Lower leg skin (tissue), 4 donors: ENCODE data around the gene PIEZO2. TPM values are rescaled to one million over a fixed set of nuclear protein-coding genes. Genes with fewer than 3 reads are reported as not detected.

ENCODE experiments used
- DNase-seq, 2 donors: peaks; one replicate each; pipeline ENCODE4 v3.0.0-alpha.2; 2019; ENCODE audit warnings: low spot score in 2 of 2
- H3K4me3 ChIP-seq: fragments of 200-600 bp; sonication (generic); 2 replicates; pipeline ENCODE4 v1.5.1; 2017; ENCODE audit warnings: mild to moderate bottlenecking, low read depth; ENCODE audit not compliant: poor library complexity, severe bottlenecking
- CTCF ChIP-seq, 3 donors: fragments of 450-650 bp; IDR thresholded peaks; one replicate each; pipeline ENCODE4 v1.5.1; 2016; ENCODE audit warnings: antibody characterized with exemption in 3 of 3, mild to moderate bottlenecking in 3 of 3, moderate library complexity in 2 of 3
- POLR2A ChIP-seq, 2 donors: fragments of 450-650 bp; IDR thresholded peaks; one replicate each; pipeline ENCODE4 v1.6.1; 2016 to 2017; ENCODE audit warnings: antibody characterized with exemption in 2 of 2, mild to moderate bottlenecking in 1 of 2, moderate library complexity in 1 of 2
- WGBS, 2 donors: methylation state at CpG; one replicate each; pipeline ENCODE4 v1.1.5; 2018; 5-methylcytosine and 5-hydroxymethylcytosine counted together
- intact Hi-C: fragments of 100-400 bp; cut with DNase I; formaldehyde crosslinking; loops from one replicate; pipeline ENCODE4 v1.15.0; 2023; ENCODE audit warnings: low total_unique reads
- total RNA-seq, 4 donors: library from RNA; depleted of rRNA; stranded (reverse); fragments of >200 nt; gene quantifications; one replicate each; pipeline ENCODE4 v1.1.0, GENCODE V29; 2016

Gene PIEZO2
- total RNA-seq, 4 donors from 2014 or later = 0.30 to 1.8 (median 0.64) TPM

- WGBS, 2 donors = 87 to 88% methylated on average over 6 of the region's 6 CpGs
- intact Hi-C loops = loop anchor here (5.0 kb wide), 1 partner anchor 1850 kb away; no protein-coding TSS in a partner anchor
- H3K4me3 ChIP-seq = no peak overlapping the region
- TF ChIP-seq CTCF (IDR thresholded peaks at IDR 0.05) (no peak), POLR2A (IDR thresholded peaks at IDR 0.05) (no peak)
- DNase-seq = no peak
These were observed 42.5 kb downstream of the PIEZO2 start for GRCh38 chr18:11106894-11107293.

- 84 to 88% methylated on average over 6 of the region's 6 CpGs for WGBS, 2 donors
- no peak overlapping the region for H3K4me3 ChIP-seq
- TF ChIP-seq CTCF (IDR thresholded peaks at IDR 0.05) (no peak), POLR2A (IDR thresholded peaks at IDR 0.05) (no peak)
- intact Hi-C loops = loop anchor here (5.0 kb wide), 1 partner anchor 1848 kb away; no protein-coding TSS in a partner anchor
- no peak for DNase-seq
These were observed 43.9 kb downstream of the PIEZO2 start for GRCh38 chr18:11105463-11105862.

GRCh38 chr18:11104307-11104706 lies 45.1 kb downstream of the PIEZO2 start:
- 61 to 79% methylated on average over 5 of the region's 5 CpGs for WGBS, 2 donors
- H3K4me3 ChIP-seq = no peak overlapping the region
- intact Hi-C loops = no loop called here
- TF ChIP-seq POLR2A (IDR thresholded peaks at IDR 0.05) (no peak), CTCF (IDR thresholded peaks at IDR 0.05) (no peak)
- DNase-seq = no peak

- no peak for TF ChIP-seq POLR2A (IDR thresholded peaks at IDR 0.05)
- 49 to 57% methylated on average over 10 of the region's 10 CpGs for WGBS, 2 donors
- DNase-seq = no peak
- no peak overlapping the region for H3K4me3 ChIP-seq
- intact Hi-C loops = no loop called here
These were observed 52.3 kb downstream of the PIEZO2 start for GRCh38 chr18:11096839-11097750.

- no peak for TF ChIP-seq POLR2A (IDR thresholded peaks at IDR 0.05)
- no peak for TF ChIP-seq CTCF (IDR thresholded peaks at IDR 0.05)
- no peak for DNase-seq
- WGBS, 2 donors = 54 to 64% methylated on average over 5 of the region's 5 CpGs
- H3K4me3 ChIP-seq = no peak overlapping the region
- intact Hi-C loops = no loop called here
These were observed 53.0 kb downstream of the PIEZO2 start for GRCh38 chr18:11096411-11096810.

- no peak overlapping the region for H3K4me3 ChIP-seq
- 78 to 88% methylated on average over 6 of the region's 6 CpGs for WGBS, 2 donors
- intact Hi-C loops = no loop called here
- no peak for DNase-seq
- TF ChIP-seq POLR2A (IDR thresholded peaks at IDR 0.05) (no peak), CTCF (IDR thresholded peaks at IDR 0.05) (no peak)
These were observed 53.6 kb downstream of the PIEZO2 start for GRCh38 chr18:11095674-11096293.
